SH-SY5Y (cell line): ENCODE measurements around the gene TMEM131.

Experiments
- GATA2 ChIP-seq: IDR thresholded peaks from 2 replicates; pipeline ENCODE4 v1.6.1; 2011; ENCODE audit warnings: mild to moderate bottlenecking, low read depth, low read length
- GATA3 ChIP-seq: IDR thresholded peaks from 2 replicates; pipeline ENCODE4 v1.6.1; 2011; ENCODE audit warnings: low read depth, mild to moderate bottlenecking, low read length, moderate library complexity

DNA sequence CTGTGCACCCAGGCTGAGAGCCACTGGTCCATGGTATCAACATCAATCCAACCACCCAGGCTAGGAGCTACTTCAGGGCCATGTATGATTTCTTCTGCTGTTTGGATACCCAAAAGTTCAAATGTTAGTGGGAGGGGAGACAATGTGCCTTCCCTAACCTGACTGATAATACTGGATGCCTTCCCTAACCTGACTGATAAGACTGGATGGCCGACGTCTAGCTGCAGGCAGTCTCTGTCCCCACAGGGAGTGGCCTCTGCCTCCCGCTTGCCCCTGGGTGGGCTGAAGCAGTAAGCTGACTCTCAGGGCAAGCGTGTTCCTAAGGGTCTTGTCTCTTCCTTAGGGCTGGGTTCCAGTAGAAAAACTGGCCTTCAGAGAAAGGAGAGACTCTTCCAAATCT, 216.6 kb downstream of the TMEM131 start:
- no peak for TF ChIP-seq GATA2
- no peak for TF ChIP-seq GATA3
